Fibroblast of villous mesenchyme (primary cell): ENCODE measurements around the gene RHBDD2. TPM values are rescaled to one million over a fixed set of nuclear protein-coding genes. Genes with fewer than 3 reads are reported as not detected.
"Not testable (repeated sequence)": the region's sequence is repeated elsewhere in the genome, so short reads cannot be mapped to it uniquely, and the experiment has no call there.

Experiments used
- DNase-seq: peaks from one replicate; pipeline ENCODE4 v3.0.0-alpha.2; 2010; ENCODE audit warnings: low read depth
- H3K4me3 ChIP-seq: 2 replicates; pipeline ENCODE4 v1.5.1; 2011; ENCODE audit warnings: low read depth, mild to moderate bottlenecking, low read length
- total RNA-seq: library from RNA; depleted of rRNA; stranded (reverse); fragments of >200 nt; gene quantifications from 2 replicates; pipeline ENCODE4 v1.2.3, GENCODE V29; 2012
- TF ChIP-seq, protein P1 (sequence below): IDR thresholded peaks from 2 replicates; pipeline ENCODE4 v1.5.1; 2012; ENCODE audit warnings: low read depth, mild to moderate bottlenecking, low read length; ENCODE audit not compliant: insufficient read depth

The RHBDD2 gene
- total RNA-seq, 1 donor: 20.7 TPM

DNA sequence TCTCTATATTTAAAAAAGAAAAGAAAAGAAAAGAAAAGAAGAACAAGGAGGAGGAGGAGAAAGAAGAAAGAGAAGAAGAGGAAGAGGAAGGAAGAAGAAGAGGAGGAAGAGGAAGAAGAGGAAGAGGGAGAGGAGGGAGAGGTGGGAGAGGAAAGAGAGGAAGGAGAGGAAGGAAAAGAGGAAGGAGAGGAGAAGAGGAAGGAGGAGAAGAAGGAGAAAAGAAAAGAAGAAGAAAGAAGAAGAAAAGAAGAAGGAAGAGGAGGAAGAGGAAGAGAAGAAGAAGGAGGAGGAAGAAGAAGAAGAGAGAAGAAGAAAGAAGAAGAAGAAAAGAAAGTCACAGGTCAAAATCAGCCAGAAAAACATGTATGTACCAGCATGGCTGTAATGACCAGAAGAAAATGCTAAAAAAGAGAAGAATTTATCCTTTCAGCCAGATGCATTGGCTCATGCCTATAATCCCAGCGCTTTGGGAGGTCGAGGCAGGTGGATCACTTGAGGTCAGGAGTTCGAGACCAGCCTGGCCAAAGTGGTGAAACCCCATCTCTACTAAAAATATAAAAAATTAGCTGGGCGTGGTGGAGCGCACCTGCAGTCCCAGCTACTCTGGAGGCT lies 30.8 kb downstream of the RHBDD2 start:
- TF ChIP-seq, protein P1, sequence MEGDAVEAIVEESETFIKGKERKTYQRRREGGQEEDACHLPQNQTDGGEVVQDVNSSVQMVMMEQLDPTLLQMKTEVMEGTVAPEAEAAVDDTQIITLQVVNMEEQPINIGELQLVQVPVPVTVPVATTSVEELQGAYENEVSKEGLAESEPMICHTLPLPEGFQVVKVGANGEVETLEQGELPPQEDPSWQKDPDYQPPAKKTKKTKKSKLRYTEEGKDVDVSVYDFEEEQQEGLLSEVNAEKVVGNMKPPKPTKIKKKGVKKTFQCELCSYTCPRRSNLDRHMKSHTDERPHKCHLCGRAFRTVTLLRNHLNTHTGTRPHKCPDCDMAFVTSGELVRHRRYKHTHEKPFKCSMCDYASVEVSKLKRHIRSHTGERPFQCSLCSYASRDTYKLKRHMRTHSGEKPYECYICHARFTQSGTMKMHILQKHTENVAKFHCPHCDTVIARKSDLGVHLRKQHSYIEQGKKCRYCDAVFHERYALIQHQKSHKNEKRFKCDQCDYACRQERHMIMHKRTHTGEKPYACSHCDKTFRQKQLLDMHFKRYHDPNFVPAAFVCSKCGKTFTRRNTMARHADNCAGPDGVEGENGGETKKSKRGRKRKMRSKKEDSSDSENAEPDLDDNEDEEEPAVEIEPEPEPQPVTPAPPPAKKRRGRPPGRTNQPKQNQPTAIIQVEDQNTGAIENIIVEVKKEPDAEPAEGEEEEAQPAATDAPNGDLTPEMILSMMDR: no peak
- DNase-seq: no peak
- H3K4me3 ChIP-seq: no peak overlapping the region

DNA sequence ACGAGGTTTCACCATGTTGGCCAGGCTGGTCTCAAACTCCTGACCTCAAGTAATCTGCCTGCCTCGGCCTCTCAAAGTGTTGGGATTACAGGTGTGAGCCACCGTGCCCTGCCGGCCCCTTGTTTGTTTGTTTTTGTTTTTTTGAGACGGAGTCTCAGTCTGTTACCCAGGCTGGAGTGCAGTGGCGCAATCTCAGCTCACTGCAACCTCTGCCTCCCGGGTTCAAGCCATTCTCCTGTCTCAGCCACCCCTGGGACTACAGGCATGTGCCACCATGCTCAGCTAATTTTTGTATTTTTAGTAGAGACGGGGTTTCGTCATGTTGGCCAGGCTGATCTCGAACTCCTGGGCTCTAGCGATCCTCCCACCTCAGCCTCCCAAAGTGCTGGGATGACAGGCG lies 32.4 kb downstream of the RHBDD2 start:
- not testable (repeated sequence) for H3K4me3 ChIP-seq, DNase-seq

DNA sequence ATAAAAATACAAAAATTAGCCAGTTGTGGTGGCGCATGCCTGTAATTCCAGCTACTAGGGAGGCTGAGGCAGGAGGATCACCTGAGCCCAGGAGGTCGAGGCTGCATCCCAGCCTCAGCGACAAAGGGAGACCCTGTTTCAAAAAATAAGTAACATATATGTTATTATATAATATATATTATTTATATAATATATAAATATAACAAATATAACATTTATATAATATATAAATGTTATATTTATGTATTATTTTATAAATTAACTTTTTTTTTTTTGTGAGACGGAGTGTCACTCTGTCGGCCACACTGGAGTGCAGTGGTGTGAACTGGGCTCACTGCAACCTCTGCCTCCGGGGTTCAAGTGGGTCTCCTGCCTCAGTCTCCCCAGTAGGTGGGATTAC lies 34.6 kb downstream of the RHBDD2 start:
- H3K4me3 ChIP-seq: no peak overlapping the region
- DNase-seq: no peak
- TF ChIP-seq, protein P1: no peak

DNA sequence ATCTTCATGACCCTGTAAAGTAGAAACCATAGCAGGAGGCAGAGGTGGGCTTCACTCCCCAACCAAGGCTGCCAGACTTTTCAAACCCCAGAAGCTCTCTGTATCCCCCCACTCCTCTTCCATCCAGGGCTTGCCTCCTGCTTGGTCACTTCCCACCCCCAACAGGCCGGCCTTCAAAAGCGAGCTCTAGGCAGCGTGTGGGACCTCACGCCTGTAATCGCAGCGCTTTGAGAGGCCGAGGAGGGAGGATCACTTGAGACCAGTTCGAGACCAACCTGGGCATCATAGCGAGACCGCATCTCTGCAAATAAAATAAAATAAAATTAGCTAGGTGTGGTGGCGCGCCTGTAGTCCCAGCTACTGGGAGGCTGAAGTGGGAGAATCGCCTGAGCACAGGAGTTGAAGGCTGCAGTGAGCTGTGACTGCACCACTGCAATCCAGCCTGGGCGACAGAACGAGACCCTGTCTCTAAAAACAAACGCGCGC lies 35.4 kb downstream of the RHBDD2 start:
- no peak for DNase-seq
- peak overlapping the region; percentile 95 for H3K4me3 ChIP-seq
- TF ChIP-seq, protein P1: no peak

DNA sequence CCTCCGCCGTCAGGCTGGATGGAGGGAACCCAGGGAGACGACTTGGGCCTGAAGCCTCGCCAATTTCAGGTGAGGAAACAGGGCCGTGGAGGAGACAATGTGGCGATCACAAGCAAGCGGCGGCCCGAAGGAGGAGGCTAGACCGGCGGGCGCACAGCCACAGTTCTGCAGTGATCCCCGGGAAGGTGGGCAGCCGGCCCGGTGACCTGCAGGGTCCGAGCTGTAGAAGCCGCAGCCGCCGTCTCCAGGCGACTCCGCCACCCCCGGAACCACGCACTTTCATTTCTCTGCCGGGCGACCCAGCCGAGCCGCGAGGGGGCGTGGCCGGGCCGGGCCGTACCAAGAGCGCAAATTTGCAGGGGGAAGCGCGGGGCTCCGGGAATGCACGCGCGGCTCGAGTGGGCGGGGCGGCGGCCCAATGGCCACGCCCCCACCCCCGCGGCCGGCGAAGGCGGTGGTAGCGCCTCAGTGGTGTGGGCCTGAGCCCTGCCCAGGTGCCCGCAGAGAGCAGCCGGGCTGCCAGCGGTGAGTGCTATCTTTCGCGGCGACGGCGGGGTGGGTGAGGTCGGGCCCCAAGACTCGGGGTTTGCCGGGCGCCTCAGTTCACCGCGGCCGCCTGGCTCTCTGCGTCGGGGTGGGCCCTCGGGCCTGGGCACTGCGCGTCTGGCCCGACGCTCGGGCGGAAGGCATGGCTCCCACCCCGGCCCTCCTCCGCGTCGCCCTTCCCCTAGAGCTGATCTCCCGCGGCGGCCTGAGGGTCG lies 36.0 kb downstream of the RHBDD2 start, which contains the start of gene POR:
Gene POR, plus strand, starts transcription at position 501 of the 761 bp plus-strand sequence. CDS start 38,847 bp downstream, outside the sequence.
- TF ChIP-seq, protein P1: no peak
- H3K4me3 ChIP-seq: peak within 1 kb of the TSS; percentile 95
- peak; percentile 95 for DNase-seq

DNA sequence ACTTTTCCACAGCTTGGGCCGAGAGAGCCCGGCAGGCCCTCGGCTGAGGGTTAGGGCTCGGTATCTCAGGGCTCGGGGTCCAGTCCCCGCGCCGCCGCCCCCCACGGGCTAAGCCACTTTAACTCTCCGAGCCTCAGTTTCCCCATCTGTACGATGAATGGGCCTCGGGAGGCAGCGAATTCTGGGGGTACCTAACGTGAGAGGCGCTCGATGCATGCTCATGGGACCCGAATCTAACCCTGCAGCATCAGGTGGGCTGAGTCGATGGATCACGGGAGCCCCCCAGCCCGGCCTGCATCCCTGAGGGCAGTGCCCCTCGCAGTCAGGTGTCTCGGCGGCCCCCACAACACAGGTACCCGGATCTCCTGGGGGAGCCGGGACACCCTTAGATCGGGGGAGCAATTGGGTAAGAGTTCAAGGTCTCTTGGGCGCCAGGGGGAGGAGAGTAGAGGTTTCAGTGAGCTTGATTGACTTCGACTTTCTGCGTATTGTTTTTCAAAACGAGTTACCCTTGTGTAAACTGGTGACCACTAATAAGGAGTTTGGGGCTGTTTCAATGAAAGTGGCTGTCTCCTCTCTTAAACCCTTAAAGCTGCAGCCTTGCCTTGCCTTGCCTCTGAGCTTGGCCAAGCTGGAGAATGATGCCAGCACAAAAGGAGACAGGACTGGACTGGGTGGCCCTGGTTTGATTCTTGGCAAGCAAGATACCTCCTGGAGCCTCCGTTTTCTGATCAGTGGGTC lies 36.8 kb downstream of the RHBDD2 start:
- DNase-seq: peak; percentile 36
- TF ChIP-seq, protein P1: no peak
- peak overlapping the region; percentile 95 for H3K4me3 ChIP-seq

DNA sequence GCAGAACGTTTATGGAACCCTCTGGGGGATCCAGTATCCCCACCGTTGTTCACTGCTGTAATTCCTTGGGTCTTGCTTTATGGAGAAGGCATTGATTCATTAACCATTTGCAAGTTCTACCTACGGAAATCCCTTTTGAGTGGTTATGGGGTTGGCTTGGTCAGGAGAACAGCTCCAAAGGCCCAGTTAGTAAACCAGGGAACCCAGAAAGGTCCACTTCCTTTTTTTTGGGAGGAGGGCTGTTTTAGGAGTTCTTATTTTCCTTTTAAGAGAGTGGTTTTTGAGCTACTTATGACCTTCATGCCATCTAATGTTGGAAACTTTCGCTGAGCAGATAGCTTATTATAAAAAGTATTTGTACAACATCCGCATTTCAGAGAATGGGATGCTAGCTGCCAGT lies 37.4 kb downstream of the RHBDD2 start:
- TF ChIP-seq, protein P1: no peak
- DNase-seq: no peak
- H3K4me3 ChIP-seq: peak overlapping the region; percentile 95
